Measurements from ENCODE around the gene KCTD18.

Gene KCTD18

GRCh38 chr2:200509612-200510433 lies at the start of gene KCTD18:
Gene KCTD18, minus strand, starts transcription at chr2:200510068. Its CDS starts 3,052 bp downstream, at chr2:200507016.
- DNase-seq = peak; percentile 60

- no peak for DNase-seq
Measured at GRCh38 chr2:200540793-200541192, 30.9 kb upstream of the KCTD18 start.

DNA sequence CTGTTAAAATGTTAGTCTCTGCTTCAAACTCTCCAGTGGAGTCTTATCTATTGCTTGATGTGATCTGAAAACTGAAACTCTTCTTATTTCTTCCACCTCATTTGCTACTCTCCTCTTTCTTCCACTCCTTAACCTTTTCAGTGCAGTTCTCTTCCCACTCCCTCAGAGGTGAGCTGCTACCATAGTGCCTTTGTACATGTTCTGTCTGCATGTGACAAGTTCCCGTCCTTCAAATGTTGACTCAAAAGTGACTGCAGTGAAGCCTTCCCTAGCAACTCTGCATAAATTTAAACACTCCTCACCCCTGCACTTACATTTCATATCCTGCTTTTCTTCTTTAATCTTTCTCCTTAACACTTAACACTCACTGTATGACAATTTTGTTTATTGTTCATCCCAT lies 28.3 kb upstream of the KCTD18 start:
- DNase-seq = no peak

GRCh38 chr2:200534572-200534971 lies 24.7 kb upstream of the KCTD18 start:
- DNase-seq = no peak

GRCh38 chr2:200533754-200534153 lies 23.9 kb upstream of the KCTD18 start:
- no peak for DNase-seq

DNA sequence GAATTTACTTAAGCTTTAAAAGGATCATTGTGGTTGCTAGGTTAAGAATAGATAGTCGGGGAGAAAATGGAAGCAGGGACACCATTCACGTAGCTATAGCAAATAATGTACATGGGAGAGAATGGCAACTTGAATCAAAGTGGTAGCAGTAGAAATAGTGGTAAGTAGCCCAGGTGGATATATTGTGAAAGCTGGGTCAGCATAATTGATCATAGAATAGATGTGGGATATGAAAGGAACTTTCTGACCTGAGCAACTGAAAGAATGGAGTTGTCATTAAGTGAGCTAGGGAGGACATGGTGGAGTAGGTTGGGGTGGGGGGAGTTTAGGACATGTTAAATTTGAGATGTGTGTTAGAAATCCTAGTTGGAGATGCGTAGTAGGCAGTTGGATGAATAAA lies 18.4 kb upstream of the KCTD18 start:
- no peak for DNase-seq

DNA sequence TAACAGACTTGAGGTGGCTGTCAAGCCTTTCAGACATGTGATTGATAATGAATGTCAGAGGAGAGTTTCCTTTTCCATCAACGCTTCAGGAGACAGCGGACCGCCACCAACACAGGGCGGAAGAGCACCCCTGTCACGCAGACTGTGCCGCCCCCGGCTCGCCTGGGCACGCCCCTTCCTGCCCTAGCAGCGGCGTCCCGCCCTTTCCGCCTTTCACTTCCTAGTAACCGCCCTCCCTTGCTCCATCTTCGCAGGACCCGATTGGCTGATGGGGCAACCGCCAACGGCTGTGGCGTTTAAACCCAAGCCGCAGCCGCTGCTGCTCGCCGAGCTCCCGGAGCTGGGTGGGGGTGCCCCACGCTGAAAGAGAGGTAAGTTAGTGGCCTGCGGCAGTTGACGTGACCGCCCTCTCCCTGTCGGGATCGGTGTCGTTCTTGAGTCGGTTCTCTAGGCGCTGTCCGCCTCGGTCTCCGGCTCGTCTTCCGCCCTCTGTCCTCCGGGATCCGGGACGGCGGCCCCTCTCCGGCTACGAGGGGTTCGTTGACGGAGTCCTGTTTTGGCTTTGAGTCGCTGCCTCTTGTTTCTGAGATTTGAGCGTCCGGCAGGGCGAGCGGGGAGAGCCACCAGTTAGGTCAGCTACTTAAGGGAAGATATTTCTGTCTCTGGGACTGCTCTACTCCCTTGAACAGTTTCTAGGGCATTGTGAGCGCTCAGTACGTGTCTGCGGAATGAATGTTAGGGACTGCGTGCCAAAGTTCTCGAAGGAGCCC lies 16.2 kb upstream of the KCTD18 start, which contains the start of gene SGO2:
TSS of gene SGO2 (plus strand) at position 326 of the 770 bp plus-strand sequence. CDS start 6,769 bp downstream, outside the sequence.
- DNase-seq = peak; percentile 94

DNA sequence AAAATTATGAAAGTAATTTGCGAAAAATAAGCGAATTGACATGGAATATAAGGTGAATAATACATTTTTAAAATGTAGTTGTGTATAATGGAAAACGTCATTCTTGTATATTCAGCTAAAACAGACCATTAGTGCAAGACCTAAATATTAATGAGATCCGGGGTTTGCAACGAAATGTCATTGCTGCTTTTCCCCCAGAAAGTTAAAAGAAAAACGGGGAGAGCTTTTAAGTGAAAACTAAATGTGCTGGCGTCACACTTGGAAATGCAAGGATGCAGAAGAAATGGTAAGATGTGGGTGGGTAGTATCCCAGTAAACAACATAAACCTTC lies 15.6 kb upstream of the KCTD18 start:
- DNase-seq = no peak

DNA sequence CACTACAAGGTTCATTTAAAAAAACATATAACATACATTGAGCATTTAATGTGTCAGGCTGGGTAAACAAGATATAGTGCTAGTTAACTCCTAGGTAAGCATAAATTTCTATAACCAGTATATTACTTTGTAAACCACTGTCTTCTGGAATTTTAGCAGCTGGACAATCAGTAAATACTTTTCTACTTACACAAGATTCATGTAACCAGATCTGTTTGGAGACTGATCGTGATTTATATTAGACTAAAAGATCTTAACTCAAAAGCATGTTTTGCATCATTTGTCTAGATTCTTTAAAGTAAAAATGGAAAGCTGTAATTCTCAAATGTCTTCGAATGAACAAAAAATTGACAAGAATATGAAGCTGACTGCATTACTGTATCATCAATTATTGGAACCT lies 15.2 kb upstream of the KCTD18 start:
- no peak for DNase-seq

- DNase-seq = no peak
Measured at GRCh38 chr2:200523604-200524003, 13.7 kb upstream of the KCTD18 start.

GRCh38 chr2:200523158-200523557 lies 13.3 kb upstream of the KCTD18 start:
- no peak for DNase-seq

GRCh38 chr2:200515155-200515554 lies 5.3 kb upstream of the KCTD18 start:
- DNase-seq = no peak

GRCh38 chr2:200509235-200509611 lies 645 bp downstream of the KCTD18 start:
- no peak for DNase-seq

DNA sequence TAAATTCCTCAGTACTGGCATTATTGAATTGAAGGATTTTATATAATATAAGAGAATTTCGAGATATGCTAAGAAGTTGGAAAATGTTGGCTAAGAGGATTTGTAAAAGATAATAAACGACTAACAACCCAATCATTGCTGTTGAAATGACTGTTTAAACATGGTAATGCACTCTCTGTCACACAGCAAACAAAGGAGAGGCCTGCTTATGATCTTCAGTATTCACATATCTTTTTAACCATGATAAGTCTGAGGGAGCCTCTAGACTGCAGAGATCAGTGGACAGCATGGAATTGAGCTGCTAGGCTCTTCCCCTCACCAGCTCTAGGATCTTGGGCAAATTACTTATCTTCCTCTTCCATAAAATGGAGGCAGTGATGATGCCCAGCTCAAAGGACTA lies 2.7 kb downstream of the KCTD18 start:
- DNase-seq = no peak

DNA sequence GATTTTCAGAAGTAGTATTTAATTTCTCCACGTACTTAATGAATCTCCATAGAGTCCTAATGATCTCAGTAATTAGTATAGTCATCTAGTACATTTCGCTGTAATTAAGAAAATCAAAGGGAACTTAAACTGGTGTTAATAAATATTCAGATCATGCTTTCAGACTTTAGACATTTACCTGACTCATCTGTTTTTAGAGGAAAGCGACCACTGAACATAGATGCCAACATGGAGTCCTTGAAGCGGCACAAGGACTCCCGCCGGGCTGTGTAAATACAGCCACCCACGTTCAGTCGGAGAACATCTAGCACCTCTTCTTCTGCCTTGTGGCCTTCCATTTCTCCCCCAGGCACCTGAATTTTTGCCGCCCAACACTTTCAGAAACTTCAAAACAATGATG lies 3.2 kb downstream of the KCTD18 start:
- no peak for DNase-seq

GRCh38 chr2:200502196-200502595 lies 7.7 kb downstream of the KCTD18 start:
- no peak for DNase-seq

DNA sequence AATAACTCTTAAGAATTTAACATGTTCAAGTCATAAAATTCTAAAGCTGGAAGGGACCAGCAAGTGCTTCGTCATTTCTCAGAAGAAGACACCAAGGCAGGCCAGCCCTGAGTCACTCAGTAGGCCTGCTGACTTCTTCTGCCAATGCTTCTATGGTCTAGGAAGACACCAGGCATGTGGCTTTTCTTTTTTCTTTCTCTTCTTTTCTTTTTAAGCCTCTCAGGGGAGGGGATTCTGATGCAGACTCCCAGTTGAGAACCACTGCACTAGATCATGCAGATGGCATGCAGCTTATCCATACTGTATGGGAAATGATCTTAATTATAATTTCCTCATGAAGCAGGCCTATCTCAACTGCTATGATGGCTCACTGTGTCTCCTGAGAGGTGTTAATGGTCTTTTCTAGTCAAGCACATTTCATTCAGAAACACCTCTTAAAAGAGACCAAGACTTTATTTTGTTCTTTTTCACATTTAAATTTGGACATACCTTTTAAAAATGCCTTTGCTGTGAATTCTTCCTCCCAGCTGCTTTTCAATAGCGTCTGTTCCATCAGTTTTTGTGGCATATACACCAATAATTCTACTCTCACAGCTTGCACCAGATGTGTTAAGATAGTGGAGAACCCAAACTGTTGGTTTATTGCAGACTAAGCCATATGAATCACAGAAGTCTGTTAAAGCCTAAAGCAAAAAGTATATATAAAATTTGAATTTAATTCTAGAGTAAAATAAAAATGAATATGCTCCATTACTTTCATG lies 11.3 kb downstream of the KCTD18 start:
- DNase-seq = no peak

- DNase-seq = no peak
Measured at GRCh38 chr2:200496696-200497095, 13.2 kb downstream of the KCTD18 start.

- no peak for DNase-seq
Measured at GRCh38 chr2:200494048-200494447, 15.8 kb downstream of the KCTD18 start.

DNA sequence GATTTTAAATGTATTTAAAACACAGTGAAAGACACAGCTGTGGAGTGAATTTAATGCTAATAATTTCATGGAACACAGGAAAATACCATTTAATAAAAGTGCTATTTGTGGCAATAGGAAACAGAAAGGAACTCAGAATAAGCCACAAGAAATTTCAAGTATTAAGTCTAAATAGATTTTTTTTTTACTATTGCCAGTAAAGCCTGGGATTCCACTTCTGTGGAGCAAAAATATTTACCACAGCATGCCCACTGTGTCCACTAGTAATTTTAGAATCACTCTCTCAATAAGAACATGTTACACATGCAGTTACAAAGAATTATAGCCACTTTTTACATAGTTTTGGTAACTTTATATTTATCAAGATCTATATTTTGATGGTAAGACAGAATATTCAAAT lies 17.2 kb downstream of the KCTD18 start:
- DNase-seq = no peak

GRCh38 chr2:200490001-200490400 lies 19.9 kb downstream of the KCTD18 start:
- no peak for DNase-seq

DNA sequence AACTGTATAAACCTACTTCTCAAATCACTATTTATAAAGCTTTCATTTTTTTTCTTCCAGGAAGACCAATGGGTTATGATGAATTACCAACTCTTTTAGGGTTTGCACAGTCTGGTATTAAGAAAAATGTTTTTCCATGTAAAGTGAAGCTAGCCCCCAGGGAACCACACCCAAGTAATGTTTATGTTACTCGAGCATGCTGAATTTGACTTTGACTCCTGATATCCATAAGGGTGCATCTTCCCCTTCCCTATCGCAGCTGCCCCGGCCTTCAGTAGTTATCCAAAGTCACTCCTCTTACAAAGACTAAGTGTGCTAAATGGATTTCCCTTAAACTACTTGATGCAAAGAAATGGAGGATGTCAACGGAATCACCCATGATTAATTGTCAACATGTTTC lies 21.7 kb downstream of the KCTD18 start:
- no peak for DNase-seq

DNA sequence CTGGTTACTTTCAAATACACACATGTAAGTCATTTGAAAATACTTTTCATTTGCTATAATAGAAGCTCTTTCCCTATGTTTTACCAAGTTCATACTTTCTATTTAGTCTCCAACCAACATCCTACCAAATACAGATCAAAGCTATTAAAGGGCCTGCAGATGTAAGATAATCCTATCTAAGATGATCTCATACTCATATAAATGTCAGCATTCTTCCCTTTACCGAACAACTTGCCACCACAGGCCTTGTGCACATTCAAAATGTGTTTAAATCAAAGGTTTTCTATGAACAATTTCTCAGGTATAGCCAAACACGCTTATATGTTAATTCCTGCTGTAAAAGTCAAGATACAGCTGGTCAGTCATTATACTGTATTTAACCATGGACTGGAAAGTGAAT lies 23.3 kb downstream of the KCTD18 start:
- DNase-seq = no peak

DNA sequence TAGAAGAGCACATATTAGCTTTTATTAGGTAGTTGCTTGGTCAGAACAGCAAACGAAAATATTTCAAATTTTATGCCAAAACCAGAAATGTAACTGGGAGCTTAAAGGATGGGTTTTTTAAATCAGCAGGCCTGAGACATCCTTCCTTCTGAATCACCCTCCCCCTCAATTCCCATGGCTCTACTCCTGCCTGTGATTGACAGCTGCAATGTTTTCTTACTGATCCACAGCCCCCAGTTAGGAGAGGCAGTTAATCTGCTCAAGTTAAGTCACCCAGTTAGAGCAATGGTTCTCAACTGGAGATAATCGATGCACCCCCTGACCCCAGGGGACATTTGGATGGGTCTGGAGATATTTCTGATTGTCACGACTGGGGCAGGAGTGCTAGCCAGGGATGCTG lies 24.9 kb downstream of the KCTD18 start:
- DNase-seq = no peak

Data from NCI-H1092 treated with DMSO at 0.1 percent for 48 hours (cell line).